ENCODE results near the gene FBXL15.

DNA sequence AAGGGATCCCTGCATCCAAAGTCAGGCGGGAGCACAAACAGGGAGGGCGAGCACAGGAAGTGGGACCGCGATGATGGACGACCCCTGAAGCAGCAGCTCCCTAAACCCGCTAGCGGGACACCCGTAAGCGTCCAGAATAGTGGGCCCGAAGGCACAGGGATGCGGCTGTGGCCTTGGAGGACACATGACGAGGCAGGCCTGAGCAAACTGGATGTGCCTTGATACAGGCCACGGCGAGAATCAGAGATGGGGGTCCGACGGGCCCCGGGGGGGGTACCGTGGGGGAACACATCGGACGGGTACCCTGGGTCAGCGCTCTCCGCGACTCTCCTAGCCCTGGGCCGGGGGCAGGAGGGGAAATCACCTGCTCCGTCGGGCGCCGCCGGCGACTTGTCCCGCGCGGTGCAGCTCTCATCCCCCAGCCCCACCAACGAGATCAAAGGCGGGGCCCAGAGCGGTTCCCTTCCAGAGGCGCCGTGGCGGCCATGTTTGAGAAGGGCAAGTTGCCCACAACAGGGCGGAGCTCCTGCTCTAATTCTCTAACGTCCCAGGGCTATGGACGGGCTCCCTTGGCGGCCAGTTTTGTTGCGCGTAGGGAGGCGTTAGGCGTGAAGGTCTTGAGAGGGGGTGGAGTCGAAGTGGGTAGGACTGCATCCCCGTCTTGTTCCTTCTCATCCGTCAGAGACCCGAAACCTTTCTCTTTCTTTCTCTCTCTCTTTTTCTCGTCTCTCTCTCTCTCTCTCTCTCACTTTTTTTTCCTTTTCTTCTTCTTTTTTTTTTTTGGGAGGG is 11.7 kb downstream of the FBXL15 start, which contains the start of gene CUEDC2:
- TF ChIP-seq POLR2A (IDR thresholded peaks at IDR 0.05): peak; percentile 31 to 58
- TF ChIP-seq, protein P1, sequence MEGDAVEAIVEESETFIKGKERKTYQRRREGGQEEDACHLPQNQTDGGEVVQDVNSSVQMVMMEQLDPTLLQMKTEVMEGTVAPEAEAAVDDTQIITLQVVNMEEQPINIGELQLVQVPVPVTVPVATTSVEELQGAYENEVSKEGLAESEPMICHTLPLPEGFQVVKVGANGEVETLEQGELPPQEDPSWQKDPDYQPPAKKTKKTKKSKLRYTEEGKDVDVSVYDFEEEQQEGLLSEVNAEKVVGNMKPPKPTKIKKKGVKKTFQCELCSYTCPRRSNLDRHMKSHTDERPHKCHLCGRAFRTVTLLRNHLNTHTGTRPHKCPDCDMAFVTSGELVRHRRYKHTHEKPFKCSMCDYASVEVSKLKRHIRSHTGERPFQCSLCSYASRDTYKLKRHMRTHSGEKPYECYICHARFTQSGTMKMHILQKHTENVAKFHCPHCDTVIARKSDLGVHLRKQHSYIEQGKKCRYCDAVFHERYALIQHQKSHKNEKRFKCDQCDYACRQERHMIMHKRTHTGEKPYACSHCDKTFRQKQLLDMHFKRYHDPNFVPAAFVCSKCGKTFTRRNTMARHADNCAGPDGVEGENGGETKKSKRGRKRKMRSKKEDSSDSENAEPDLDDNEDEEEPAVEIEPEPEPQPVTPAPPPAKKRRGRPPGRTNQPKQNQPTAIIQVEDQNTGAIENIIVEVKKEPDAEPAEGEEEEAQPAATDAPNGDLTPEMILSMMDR (IDR thresholded peaks at IDR 0.05 in 4 of 5, conservative IDR thresholded peaks at IDR 0.05 in 1 of 5): no peak
